ENCODE results near the gene NMT2. TPM values are rescaled to one million over a fixed set of nuclear protein-coding genes. Genes with fewer than 3 reads are reported as not detected.

NMT2 gene
- polyA plus RNA-seq, 2 of the 4 experiments (the other 2 are of a cell fraction) = 14.7 to 19.6 TPM

DNA sequence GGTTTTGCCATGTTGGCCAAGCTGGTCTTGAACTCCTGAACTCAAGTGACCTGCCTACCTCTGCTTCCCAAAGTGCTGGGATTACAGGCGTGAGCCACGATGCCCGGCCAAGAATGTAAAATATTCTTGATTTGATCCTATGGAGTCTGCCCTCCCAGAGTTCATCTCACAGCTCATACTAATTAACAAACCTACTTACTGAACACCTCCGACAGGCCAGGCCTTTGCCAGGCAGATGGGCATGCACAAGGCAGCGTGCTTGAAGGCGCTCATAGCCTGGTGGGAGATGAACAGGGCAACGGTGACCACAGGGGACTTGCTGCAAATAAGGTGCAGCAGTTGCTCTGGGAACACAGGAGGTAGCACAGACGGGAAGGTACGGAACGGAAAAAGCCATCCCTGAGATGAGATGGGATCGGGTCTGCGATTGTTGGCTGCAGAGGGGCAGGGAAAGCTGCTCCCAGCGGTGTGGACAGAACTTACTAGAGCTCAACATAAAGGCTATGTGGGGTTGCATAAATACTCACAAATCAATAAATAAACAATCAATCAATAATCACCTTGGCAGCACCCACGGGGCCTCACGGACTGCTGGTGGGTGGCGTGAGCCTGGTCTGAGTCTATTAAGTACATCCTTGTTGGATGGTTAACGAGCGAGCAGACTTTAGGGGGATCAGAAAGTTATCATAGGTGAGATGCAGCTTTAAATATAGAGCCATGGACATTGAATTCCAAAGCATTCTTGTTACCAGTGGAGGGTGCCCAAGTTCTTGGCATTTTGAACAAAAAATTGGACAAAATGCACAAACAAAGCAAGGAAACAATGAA is 84.6 kb downstream of the NMT2 start:
- FAIRE-seq = peak; percentile 23
- no peak for DNase-seq (ENCODE audit: low read depth in 1 of 2, low spot score in 1 of 2)
- Histone ChIP-seq H3K4me3 (peak overlapping the region; percentile 33), H3K27ac (peak overlapping the region; percentile 29 to 50; a peak in 5 of 6 replicates), H3K4me1 (peaks cover 10% of the 10 kb centered on the region; the same call in 1 of the 3 replicates), H3K9me3 (no peaks in the 10 kb centered on the region), H3K4me2 (peak overlapping the region; percentile 68)
- ChIA-PET CTCF (interaction anchor here (0.7 to 1.5 kb wide), 3 partner anchors 265 to 585 kb away, joined by 3 read pairs; no protein-coding TSS in a partner anchor), POLR2A (no interaction called here)
- TF ChIP-seq HOXB5 (CRISPR knock-in tag; IDR thresholded peaks at IDR 0.05) = no peak
- no peak for TF ChIP-seq ZC3H11A (IDR thresholded peaks at IDR 0.05)
- TF ChIP-seq NPAS2 (CRISPR knock-in tag; IDR thresholded peaks at IDR 0.05; ENCODE audit: borderline replicate concordance) = no peak
- TF ChIP-seq CBX8 (IDR thresholded peaks at IDR 0.05) = no peak
- TF ChIP-seq SMC3 (IDR thresholded peaks at IDR 0.05) = no peak
- TF ChIP-seq ELK1 (IDR thresholded peaks at IDR 0.05; ENCODE audit: low read depth, low read length) = no peak
- no peak for TF ChIP-seq FOSB (CRISPR knock-in tag; IDR thresholded peaks at IDR 0.05)
- no peak for TF ChIP-seq HOXB13 (CRISPR knock-in tag; IDR thresholded peaks at IDR 0.05; ENCODE audit: low read depth)
- no peak for TF ChIP-seq HDAC2 (IDR thresholded peaks at IDR 0.05)
- WGBS (ENCODE audit: missing lambda C conversion rate) = 83% methylated on average over 18 of the region's 18 CpGs
- ATAC-seq = peak; percentile 3 to 12; a peak in 2 of 6 replicates

DNA sequence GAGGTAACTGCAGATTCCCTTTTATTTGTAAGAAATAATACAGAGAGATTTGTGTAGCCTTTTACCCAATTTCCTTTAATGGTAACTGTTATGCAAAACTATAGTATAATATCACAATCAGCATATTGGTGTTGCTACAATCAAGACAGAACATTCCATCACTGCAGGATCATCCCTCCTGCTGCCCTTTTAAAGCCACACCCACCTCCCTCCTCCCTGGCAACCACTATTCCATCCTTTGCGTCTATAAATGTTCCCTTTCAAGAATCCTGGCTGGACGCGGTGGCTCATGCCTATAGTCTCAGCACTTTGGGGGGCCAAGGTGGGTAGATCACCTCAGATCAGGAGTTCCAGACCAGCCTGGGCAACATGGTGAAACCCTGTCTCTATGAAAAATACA is 93.1 kb downstream of the NMT2 start:
- H3K27ac ChIP-seq = no peak overlapping the region
- FAIRE-seq = peak; percentile 43
- WGBS (ENCODE audit: missing lambda C conversion rate) = 81% methylated on average over 3 of the region's 3 CpGs
- ChIA-PET CTCF (no interaction called here), POLR2A (no interaction called here)
- no peak overlapping the region for H3K4me2 ChIP-seq
- H3K4me1 ChIP-seq = no peaks in the 10 kb centered on the region
- no peak for ATAC-seq
- no peak overlapping the region for H3K4me3 ChIP-seq
- TF ChIP-seq JUNB (IDR thresholded peaks at IDR 0.05) = no peak
- no peak for TF ChIP-seq RCOR1 (IDR thresholded peaks at IDR 0.05; ENCODE audit: low read depth, low read length)
- no peak for TF ChIP-seq NR3C1 (IDR thresholded peaks at IDR 0.05)
- no peak for TF ChIP-seq MYC (IDR thresholded peaks at IDR 0.05; ENCODE audit: borderline replicate concordance, low read length)
- no peak for TF ChIP-seq RNF2 (IDR thresholded peaks at IDR 0.05; ENCODE audit: borderline replicate concordance, low read depth)
- no peak for TF ChIP-seq PHF8 (IDR thresholded peaks at IDR 0.05; ENCODE audit: borderline replicate concordance, low read depth)
- TF ChIP-seq EHF (CRISPR knock-in tag; IDR thresholded peaks at IDR 0.05) = no peak
- no peak for TF ChIP-seq HDAC2 (IDR thresholded peaks at IDR 0.05)
- TF ChIP-seq KDM1A (IDR thresholded peaks at IDR 0.05; ENCODE audit: low read depth) = no peak
- no peak for DNase-seq (ENCODE audit: low read depth in 1 of 2, low spot score in 1 of 2)
- H3K9me3 ChIP-seq = peaks cover 6% of the 10 kb centered on the region; the same call in 2 of the 3 replicates

GRCh38 chr10:15072358-15072757 is 96.1 kb downstream of the NMT2 start:
- ChIA-PET POLR2A (no interaction called here), CTCF (interaction anchor here (1.3 kb wide), 1 partner anchor 14 kb away, joined by 4 read pairs; no protein-coding TSS in a partner anchor)
- no peak for FAIRE-seq
- TF ChIP-seq RFX5 (IDR thresholded peaks at IDR 0.05) (no peak), FOSB (CRISPR knock-in tag; IDR thresholded peaks at IDR 0.05) (no peak), ZSCAN20 (CRISPR knock-in tag; IDR thresholded peaks at IDR 0.05) (no peak), ESRRA (IDR thresholded peaks at IDR 0.05; ENCODE audit: borderline replicate concordance, low read length) (no peak), BHLHE40 (IDR thresholded peaks at IDR 0.05; ENCODE audit: low read depth, low read length) (no peak), MAFK (IDR thresholded peaks at IDR 0.05; ENCODE audit: partially characterized antibody) (no peak), TFCP2L1 (CRISPR knock-in tag; IDR thresholded peaks at IDR 0.05) (no peak), TP53 (CRISPR knock-in tag; IDR thresholded peaks at IDR 0.05) (no peak), SREBF2 (IDR thresholded peaks at IDR 0.05) (no peak), SMC3 (IDR thresholded peaks at IDR 0.05) (no peak), CEBPB (IDR thresholded peaks at IDR 0.05) (no peak), CHD4 (IDR thresholded peaks at IDR 0.05; ENCODE audit: borderline replicate concordance) (no peak), EHF (CRISPR knock-in tag; IDR thresholded peaks at IDR 0.05) (no peak), NFE2L2 (conservative IDR thresholded peaks at IDR 0.05; ENCODE audit: low read length) (no peak), HOXA7 (CRISPR knock-in tag; IDR thresholded peaks at IDR 0.05) (no peak)
- TF ChIP-seq, protein P1, sequence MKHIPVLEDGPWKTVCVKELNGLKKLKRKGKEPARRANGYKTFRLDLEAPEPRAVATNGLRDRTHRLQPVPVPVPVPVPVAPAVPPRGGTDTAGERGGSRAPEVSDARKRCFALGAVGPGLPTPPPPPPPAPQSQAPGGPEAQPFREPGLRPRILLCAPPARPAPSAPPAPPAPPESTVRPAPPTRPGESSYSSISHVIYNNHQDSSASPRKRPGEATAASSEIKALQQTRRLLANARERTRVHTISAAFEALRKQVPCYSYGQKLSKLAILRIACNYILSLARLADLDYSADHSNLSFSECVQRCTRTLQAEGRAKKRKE (CRISPR knock-in tag; IDR thresholded peaks at IDR 0.05; ENCODE audit: low read depth) = no peak
- TF ChIP-seq, protein P2, sequence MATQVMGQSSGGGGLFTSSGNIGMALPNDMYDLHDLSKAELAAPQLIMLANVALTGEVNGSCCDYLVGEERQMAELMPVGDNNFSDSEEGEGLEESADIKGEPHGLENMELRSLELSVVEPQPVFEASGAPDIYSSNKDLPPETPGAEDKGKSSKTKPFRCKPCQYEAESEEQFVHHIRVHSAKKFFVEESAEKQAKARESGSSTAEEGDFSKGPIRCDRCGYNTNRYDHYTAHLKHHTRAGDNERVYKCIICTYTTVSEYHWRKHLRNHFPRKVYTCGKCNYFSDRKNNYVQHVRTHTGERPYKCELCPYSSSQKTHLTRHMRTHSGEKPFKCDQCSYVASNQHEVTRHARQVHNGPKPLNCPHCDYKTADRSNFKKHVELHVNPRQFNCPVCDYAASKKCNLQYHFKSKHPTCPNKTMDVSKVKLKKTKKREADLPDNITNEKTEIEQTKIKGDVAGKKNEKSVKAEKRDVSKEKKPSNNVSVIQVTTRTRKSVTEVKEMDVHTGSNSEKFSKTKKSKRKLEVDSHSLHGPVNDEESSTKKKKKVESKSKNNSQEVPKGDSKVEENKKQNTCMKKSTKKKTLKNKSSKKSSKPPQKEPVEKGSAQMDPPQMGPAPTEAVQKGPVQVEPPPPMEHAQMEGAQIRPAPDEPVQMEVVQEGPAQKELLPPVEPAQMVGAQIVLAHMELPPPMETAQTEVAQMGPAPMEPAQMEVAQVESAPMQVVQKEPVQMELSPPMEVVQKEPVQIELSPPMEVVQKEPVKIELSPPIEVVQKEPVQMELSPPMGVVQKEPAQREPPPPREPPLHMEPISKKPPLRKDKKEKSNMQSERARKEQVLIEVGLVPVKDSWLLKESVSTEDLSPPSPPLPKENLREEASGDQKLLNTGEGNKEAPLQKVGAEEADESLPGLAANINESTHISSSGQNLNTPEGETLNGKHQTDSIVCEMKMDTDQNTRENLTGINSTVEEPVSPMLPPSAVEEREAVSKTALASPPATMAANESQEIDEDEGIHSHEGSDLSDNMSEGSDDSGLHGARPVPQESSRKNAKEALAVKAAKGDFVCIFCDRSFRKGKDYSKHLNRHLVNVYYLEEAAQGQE (IDR thresholded peaks at IDR 0.05) = no peak

More at GRCh38 chr10:15072358-15072757, 96.1 kb downstream of the NMT2 start:
- H3K9me3 ChIP-seq = peaks cover 6% of the 10 kb centered on the region
- no peak overlapping the region for H3K27ac ChIP-seq
- no peak for DNase-seq (ENCODE audit: low read depth in 1 of 2, low spot score in 1 of 2)
- no peaks in the 10 kb centered on the region for H3K4me1 ChIP-seq
- WGBS (ENCODE audit: missing lambda C conversion rate) = 81% methylated on average over 5 of the region's 5 CpGs
- no peak overlapping the region for H3K4me2 ChIP-seq
- ATAC-seq = no peak
- no peak overlapping the region for H3K4me3 ChIP-seq
